GM21423 (cell line): ENCODE data around the gene AXIN2.

Source experiments
- ATAC-seq: cut with Tn5 transposase; IDR thresholded peaks from one replicate; pipeline ENCODE4 v1.9.1; 2021; ENCODE audit warnings: mild to moderate bottlenecking, moderate library complexity; ENCODE audit not compliant: unreplicated experiment

The AXIN2 gene

DNA sequence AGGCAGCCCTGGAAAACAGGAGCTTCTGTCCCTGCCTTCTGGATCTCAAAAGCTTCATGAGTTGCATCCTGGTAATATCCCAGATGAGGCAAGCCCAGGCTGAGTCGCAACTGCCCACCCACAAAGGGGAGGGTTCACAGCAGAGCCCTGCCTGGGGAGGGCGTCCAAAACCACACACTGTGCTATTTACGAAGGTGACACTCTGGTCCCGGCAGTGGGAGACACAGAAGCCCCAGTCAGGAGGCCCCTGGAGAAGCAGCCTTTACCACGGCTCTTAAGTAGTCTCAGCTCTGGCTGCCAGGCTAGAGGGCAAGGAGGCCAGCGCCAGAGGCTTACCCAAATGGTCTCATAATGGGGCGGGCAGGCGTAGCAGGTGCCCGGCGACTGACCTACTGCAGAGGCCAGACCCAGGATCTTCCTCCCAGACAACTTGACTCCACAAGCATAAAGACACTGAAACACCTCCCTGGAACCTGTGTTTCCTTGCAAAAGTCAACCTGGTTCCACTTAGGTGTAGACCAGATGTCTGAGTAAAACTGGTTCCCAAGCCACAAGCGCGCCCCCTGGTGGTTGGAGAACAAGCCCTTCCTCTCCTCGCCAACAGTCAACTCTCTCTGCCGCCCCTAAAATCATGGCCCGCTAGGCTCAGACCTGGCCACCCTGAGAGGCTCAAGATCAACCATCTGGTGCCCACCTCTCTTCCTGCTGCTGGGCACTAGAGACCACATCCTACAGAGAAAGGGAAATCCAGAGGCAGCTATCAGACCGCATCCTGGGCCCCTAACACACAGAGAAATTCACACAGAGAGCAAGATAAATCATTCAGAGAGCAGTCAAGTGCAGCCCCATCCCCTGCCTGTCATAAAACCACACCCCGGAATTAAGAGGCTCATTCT, 5.2 kb downstream of the AXIN2 start:
- ATAC-seq, result no peak

GRCh38 chr17:65554553-65555223, 6.8 kb downstream of the AXIN2 start:
- ATAC-seq, result no peak

GRCh38 chr17:65553646-65554552, 7.5 kb downstream of the AXIN2 start:
- ATAC-seq, result no peak

- ATAC-seq, result no peak
Observed at GRCh38 chr17:65553009-65553645, 8.3 kb downstream of the AXIN2 start.

DNA sequence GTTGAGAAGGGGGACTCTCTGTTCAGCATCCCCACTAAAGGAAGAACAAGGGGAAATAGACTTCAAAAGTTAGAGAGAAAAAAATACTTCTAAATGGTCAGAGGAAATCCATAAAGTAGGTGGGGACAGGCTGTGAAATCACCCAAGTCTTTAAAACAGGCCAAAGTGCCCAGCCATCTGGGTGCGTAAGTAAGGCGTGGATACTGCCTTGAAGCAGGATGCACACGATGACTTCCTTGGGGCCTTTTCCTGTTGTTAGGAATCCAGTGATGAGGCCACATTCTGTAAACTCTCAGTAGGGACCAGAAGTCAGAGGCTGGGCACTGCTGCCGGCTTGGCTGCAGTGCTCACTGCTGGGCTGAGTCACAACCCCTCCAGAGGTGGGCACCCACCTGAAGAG, 9.2 kb downstream of the AXIN2 start:
- no peak for ATAC-seq

- ATAC-seq, result no peak
Observed at GRCh38 chr17:65551267-65552040, 10.0 kb downstream of the AXIN2 start.

DNA sequence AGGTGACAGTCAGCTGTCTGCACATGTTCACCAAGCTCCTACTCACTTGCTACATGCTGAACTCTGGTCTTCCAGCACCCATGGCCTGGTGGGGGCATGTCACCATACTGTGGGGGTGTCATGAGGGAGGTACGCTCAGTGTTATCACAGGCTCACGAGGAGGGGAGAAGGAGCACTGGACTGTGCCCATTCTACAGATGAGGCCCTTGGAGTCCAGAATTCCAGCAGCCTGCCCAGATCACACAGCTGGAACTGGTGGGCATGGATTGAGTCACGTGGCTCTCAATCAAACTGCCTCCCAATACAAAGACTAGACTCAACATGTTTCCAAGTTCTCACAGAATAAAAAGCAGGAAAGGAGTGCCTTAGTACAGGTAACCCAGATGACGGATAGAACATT, 10.7 kb downstream of the AXIN2 start:
- no peak for ATAC-seq

- no peak for ATAC-seq
Observed at GRCh38 chr17:65550075-65550662, 11.3 kb downstream of the AXIN2 start.

DNA sequence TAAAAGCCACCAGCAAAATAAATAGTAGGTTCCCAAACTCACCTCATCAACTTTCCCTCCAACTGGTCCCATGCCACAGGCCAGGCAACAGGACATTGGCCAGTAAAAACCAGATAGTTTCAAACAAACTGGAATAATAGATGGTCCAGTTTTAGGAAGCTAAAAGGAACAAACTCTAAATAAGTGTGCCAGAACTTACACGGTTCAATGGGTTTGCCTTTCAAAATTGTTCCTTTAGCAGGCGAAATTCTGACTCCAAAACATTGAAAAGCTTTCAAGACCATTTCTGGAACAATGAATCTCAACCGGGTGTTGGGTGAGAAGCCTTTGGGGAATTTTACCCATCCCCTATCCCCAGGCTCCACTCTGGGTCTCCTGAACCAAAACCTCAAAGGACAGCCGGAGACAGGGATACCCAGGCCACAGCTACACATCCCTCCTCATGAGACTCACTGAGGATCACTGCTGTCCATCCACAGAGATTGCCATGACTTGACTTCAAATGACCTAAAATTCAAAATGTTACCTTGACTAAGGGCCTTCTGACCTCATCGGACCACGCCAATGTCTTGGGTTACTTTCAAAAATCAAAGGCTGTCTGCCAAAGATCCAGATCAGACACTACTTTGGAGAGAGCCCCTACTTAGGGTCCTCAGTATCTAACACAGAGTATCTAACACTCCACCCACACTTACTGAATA, 13.0 kb downstream of the AXIN2 start:
- no peak for ATAC-seq

- ATAC-seq, result no peak
Observed at GRCh38 chr17:65547253-65547670, 14.2 kb downstream of the AXIN2 start.

DNA sequence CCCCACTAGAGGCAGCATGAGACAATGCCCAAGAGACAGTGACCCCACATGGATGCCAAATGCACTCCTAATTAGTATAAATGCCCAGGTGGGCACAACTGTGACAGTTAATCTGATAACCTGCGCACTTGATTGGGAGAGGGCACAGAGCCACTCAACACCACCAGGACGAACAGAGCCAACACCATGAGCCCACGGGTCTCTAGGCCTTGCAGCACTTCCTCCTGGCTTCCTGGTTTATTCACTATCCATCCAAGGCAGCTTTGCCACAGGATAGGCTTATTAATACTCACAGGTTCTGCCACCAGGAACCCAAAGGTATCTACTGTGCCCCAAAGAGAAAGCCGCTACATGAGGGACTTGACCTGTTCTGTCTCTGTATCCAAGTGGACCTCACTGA, 14.9 kb downstream of the AXIN2 start:
- ATAC-seq, result no peak

DNA sequence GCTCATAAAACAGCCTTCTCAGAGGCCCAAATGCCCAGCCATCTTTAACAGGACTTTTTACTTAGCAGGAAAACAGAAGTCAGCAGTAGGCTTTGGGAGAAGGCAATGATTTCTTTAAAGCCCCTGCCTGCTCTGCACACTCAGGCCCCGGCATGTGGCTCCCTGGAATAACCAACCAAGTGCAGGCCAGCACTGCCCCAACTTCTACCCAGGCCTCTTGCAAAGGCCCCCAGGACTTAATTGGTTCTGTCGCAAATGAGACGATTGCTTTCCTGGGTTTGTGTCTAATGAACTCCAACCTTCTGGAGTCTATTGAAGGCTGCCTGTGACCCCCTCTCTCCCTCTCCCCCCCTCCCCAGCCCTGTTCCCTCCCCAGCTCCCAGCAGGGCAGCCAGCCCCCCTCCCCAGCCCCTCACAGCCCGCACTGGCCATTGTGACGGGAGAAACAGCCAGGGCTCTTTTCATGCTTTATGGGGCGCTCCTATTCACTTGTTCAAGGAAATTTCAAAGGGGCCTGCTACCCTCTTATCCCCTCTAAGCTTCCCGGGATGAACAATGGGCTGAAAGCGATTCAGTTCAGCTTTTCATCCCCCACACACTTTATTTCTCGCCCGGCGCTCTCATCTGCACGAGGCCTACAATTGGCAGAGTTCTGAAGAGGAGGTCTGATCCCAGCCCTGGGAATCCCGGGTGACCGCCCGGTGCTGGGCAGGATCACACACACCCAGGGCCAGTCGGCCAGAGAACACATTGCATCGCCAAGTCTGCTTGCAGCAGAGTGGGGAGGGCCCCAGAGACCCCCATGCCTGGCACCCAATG, 15.5 kb downstream of the AXIN2 start:
- no peak for ATAC-seq

DNA sequence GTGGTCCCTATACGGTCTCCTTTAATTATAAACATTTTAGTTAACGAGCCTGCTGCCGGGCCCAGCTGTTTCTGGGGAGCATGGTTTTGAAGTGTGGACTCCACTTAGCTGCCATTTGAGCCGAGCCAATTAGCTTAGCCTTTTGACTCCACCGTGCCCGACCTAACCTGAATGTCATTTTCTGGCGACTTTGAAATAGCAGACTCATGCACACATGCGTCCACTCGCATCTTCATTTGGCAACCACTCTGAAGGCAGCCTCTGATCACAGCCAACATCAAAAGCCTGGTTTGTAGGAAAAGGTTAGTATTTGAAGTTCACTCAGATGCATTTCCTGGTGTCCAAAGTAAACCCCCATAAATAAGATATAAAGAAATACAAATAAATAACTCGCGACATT, 16.8 kb downstream of the AXIN2 start:
- no peak for ATAC-seq

DNA sequence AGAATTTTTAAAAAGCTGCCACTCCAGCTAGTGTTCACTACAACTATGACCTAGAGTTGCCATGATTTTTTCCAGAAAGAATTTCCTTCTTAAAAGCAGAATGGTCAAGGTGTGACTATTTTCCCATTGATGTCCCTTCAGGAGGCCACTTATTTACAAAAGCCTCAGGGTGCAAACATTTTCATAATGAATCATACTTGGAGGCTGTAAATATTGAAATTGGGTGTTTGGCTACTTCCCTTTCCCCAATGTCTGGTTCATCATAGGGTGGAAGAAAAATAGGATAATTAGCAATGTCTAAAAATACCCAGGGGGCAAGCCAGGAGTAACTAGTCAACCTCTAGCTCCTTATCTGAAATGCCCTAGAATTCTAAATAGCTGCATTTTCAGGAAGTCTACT, 18.8 kb downstream of the AXIN2 start:
- ATAC-seq, result no peak

- no peak for ATAC-seq
Observed at GRCh38 chr17:65542067-65542466, 19.4 kb downstream of the AXIN2 start.

- no peak for ATAC-seq
Observed at GRCh38 chr17:65541453-65541852, 20.0 kb downstream of the AXIN2 start.

- no peak for ATAC-seq
Observed at GRCh38 chr17:65539630-65540266, 21.7 kb downstream of the AXIN2 start.
